GM12878 (cell line): ENCODE measurements around the gene OPN1LW. TPM values are rescaled to one million over a fixed set of nuclear protein-coding genes. Genes with fewer than 3 reads are reported as not detected.

Experiments
- ATAC-seq: fragments of 200-7000 bp; cut with Tn5 transposase; 3 replicates; pipeline ENCODE4 v1.9.1; 2020; ENCODE audit warnings: mild to moderate bottlenecking, moderate library complexity
- BruUV-seq: library from RNA; stranded (reverse); fragments of 400-500 nt; replicated peaks from 2 replicates; lab custom pipeline; 2021; lab: Mats Ljungman, UMichigan
- CTCF ChIA-PET: fragments of 300-600 bp; sonication (Branson Sonifier 250); formaldehyde crosslinking; extraction: SDS; loops from one replicate; lab custom pipeline; 2021; ENCODE audit warnings: inconsistent platforms; lab: Yijun Ruan, JAX
- POLR2A ChIA-PET: fragments of 350-600 bp; formaldehyde crosslinking; extraction: SDS; loops from one replicate; lab custom pipeline; 2021; ENCODE audit warnings: inconsistent platforms; lab: Charles Lee
- RAD21 ChIA-PET: fragments of 300-600 bp; sonication (Branson Sonifier 250); formaldehyde crosslinking; loops from one replicate; lab custom pipeline; 2023; ENCODE audit warnings: antibody characterized with exemption; ENCODE audit not compliant: unreplicated experiment; lab: Charles Lee
- SMC1A ChIA-PET: fragments of 300-600 bp; sonication (Branson Sonifier 250); formaldehyde crosslinking; loops from one replicate; lab custom pipeline; 2023; ENCODE audit not compliant: unreplicated experiment, uncharacterized antibody; lab: Charles Lee
- DNase-seq: peaks from one replicate; pipeline ENCODE4 v3.0.0-alpha.2; 2011; ENCODE audit warnings: low read depth, low spot score
- FAIRE-seq: peaks from 3 replicates; lab custom pipeline; 2011; peaks lifted over from hg19 to GRCh38; lab: Jason Lieb, UNC
- H2AFZ ChIP-seq: 2 replicates; pipeline ENCODE4 v1.6.0; 2011; ENCODE audit warnings: low read depth, low read length, control low read depth; ENCODE audit not compliant: control insufficient read depth
- H3K27ac ChIP-seq: 2 replicates; pipeline ENCODE4 v1.5.1; 2011; ENCODE audit warnings: control low read depth; ENCODE audit not compliant: control insufficient read depth, insufficient read depth
- H3K27me3 ChIP-seq, 2 experiments: replicated peaks in 1 of 2; 2 replicates each; pipeline versions ENCODE4 v1.6.0 to v1.6.1; 2011; ENCODE audit warnings: low read length in 1 of 2; ENCODE audit not compliant: control insufficient read depth in 2 of 2, insufficient read depth in 2 of 2
- H3K36me3 ChIP-seq, 2 experiments: 2 replicates each; pipeline ENCODE4 v1.5.1; 2011; ENCODE audit warnings: low read length in 1 of 2; ENCODE audit not compliant: control insufficient read depth in 2 of 2, insufficient read depth in 2 of 2
- H3K4me1 ChIP-seq: 2 replicates; pipeline ENCODE4 v1.6.1; 2011; ENCODE audit warnings: mild to moderate bottlenecking, low read length, moderate library complexity, mixed read lengths; ENCODE audit not compliant: control insufficient read depth, insufficient read depth
- H3K4me2 ChIP-seq: 2 replicates; pipeline ENCODE4 v1.6.0; 2011; ENCODE audit warnings: control low read depth; ENCODE audit not compliant: control insufficient read depth, insufficient read depth
- H3K4me3 ChIP-seq: fragments of 200-600 bp; sonication (generic); 2 replicates; pipeline ENCODE4 v1.5.1; 2016
- H3K79me2 ChIP-seq: 2 replicates; pipeline ENCODE4 v1.6.0; 2011; ENCODE audit warnings: low read length; ENCODE audit not compliant: control insufficient read depth, insufficient read depth
- H3K9ac ChIP-seq: 2 replicates; pipeline ENCODE4 v1.8.0; 2011; ENCODE audit warnings: low read length, control low read depth, mixed read lengths; ENCODE audit not compliant: control insufficient read depth, insufficient read depth
- H3K9me3 ChIP-seq: replicated peaks from 3 replicates; pipeline ENCODE4 v1.5.1; 2011; ENCODE audit warnings: mild to moderate bottlenecking, low read length; ENCODE audit not compliant: control insufficient read depth, insufficient read depth
- H4K20me1 ChIP-seq: 2 replicates; pipeline ENCODE4 v1.6.0; 2011; ENCODE audit not compliant: control insufficient read depth, insufficient read depth
- BMI1 ChIP-seq: fragments of 450-650 bp; IDR thresholded peaks from 2 replicates; pipeline ENCODE4 v1.6.1; 2016; ENCODE audit warnings: mild to moderate bottlenecking, moderate library complexity, borderline replicate concordance
- BRCA1 ChIP-seq: IDR thresholded peaks from 2 replicates; pipeline ENCODE4 v1.6.1; 2011; ENCODE audit warnings: low read depth, low read length, improper control_type of control experiment
- CTCF ChIP-seq, 3 experiments: IDR thresholded peaks in 2 of 3; conservative IDR thresholded peaks in 1 of 3; 2 replicates each; pipeline ENCODE4 v1.5.1; 2011; ENCODE audit warnings: low read depth in 3 of 3, low read length in 3 of 3, mild to moderate bottlenecking in 3 of 3, control low read depth in 2 of 3, moderate library complexity in 2 of 3, inconsistent platforms in 1 of 3, mixed read lengths in 1 of 3; ENCODE audit not compliant: control insufficient read depth in 2 of 3, insufficient read depth in 1 of 3; ENCODE audit errors: extremely low read depth in 1 of 3
- RAD21 ChIP-seq: IDR thresholded peaks from 2 replicates; pipeline ENCODE4 v1.6.1; 2011; ENCODE audit warnings: mild to moderate bottlenecking, low read depth, low read length, moderate library complexity; ENCODE audit not compliant: insufficient read depth
- RB1 ChIP-seq: fragments of 450-650 bp; formaldehyde crosslinking; IDR thresholded peaks from 2 replicates; pipeline ENCODE4 v1.6.1; 2017; ENCODE audit warnings: mild to moderate bottlenecking, borderline replicate concordance
- SMC3 ChIP-seq: IDR thresholded peaks from 2 replicates; pipeline ENCODE4 v1.6.1; 2011; ENCODE audit warnings: low read length, improper control_type of control experiment, borderline replicate concordance
- YY1 ChIP-seq: IDR thresholded peaks from 2 replicates; pipeline ENCODE4 v1.6.1; 2011; ENCODE audit warnings: low read depth, mild to moderate bottlenecking, low read length
- WGBS: methylation state at CpG from one replicate; pipeline ENCODE4 v1.1.6; 2016; ENCODE audit warnings: low lambda C conversion rate; ENCODE audit not compliant: insufficient replicate concordance, insufficient coverage; ENCODE audit errors: missing lambda C conversion rate; 5-methylcytosine and 5-hydroxymethylcytosine counted together
- in situ Hi-C: fragments of 300-500 bp; cut with MboI; formaldehyde crosslinking; loops from 9 replicates; pipeline ENCODE4 v1.14.3; 2018; ENCODE audit warnings: mixed read lengths
- intact Hi-C: fragments of 100-400 bp; cut with micrococcal nuclease; formaldehyde crosslinking; loops from one replicate; pipeline ENCODE4 v1.14.2; 2022; ENCODE audit not compliant: unreplicated experiment
- polyA plus RNA-seq, 11 experiments: library from polyadenylated mRNA; depleted of rRNA in 4 of 11; unstranded in 6 of 11; stranded (reverse) in 5 of 11; fragments of >200 nt; fragmentation: Nextera tagmentation in 4 of 11; fragmentation: Illumina TruSeq in 1 of 11; extraction: Ambion mirVana in 4 of 11; extraction: Trizol in 1 of 11; gene quantifications; 1 replicate in 1 of 11; 2 replicates in 10 of 11; pipeline versions ENCODE4 v1.2.1 to v1.2.3, GENCODE V29; 2011 to 2016; ENCODE audit warnings: inconsistent platforms in 2 of 11, missing spikeins in 2 of 11, low read depth in 1 of 11
- total RNA-seq, 4 experiments: library from RNA; depleted of rRNA in 3 of 4; stranded (reverse); fragments of >200 nt in 3 of 4; fragmentation: Illumina TruSeq in 1 of 4; extraction: Trizol in 1 of 4; gene quantifications; 2 replicates each; pipeline versions ENCODE4 v1.2.1 to v1.2.3, GENCODE V29; 2013 to 2021

The OPN1LW gene
- total and polyA plus RNA-seq, 10 of the 15 experiments (the other 5 are each of a cell fraction or from before 2014, with no cell fraction given), result not detected

GRCh38 chrX:154136627-154137161 lies 7.3 kb upstream of the OPN1LW start:
- H3K27ac ChIP-seq, result no peak overlapping the region
- peak; percentile 85 for ATAC-seq
- peak; percentile 53 for TF ChIP-seq RAD21
- TF ChIP-seq BRCA1, result no peak
- TF ChIP-seq BMI1, result no peak
- peak; percentile 56; the same call in 1 of the 2 replicates for TF ChIP-seq SMC3
- TF ChIP-seq RB1, result 0 out of 2 replicates have a peak, but pooled peaks have one; percentile 51
- TF ChIP-seq YY1, result 0 out of 2 replicates have a peak, but pooled peaks have one; percentile 20
- TF ChIP-seq CTCF (IDR thresholded peaks at IDR 0.05 in 2 of 3, conservative IDR thresholded peaks at IDR 0.05 in 1 of 3; ENCODE audit: control insufficient read depth in 2 of 3, extremely low read depth in 1 of 3, insufficient read depth in 1 of 3, low read depth in 3 of 3, low read length in 3 of 3), result peak; percentile 63 to 70 (median 67)
- intact Hi-C loops, result no loop called here
- ChIA-PET SMC1A (no interaction called here), CTCF (interaction anchor here (0.6 to 4.4 kb wide), 2 partner anchors 26 to 172 kb away, joined by 3 to 17 read pairs; no protein-coding TSS in a partner anchor), RAD21 (interaction anchor here (1.5 kb wide), 1 partner anchor 172 kb away, joined by 4 read pairs; no protein-coding TSS in a partner anchor), POLR2A (no interaction called here)
- no TSS peak for BruUV-seq
- no peaks in the 10 kb centered on the region for H3K36me3 ChIP-seq
- H3K4me2 ChIP-seq, result 0 out of 2 replicates have a peak overlapping the region, but pooled peaks have one; percentile 33
- H3K4me3 ChIP-seq, result no peak overlapping the region
- no peaks in the 10 kb centered on the region; the same call in 2 of the 3 replicates for H3K9me3 ChIP-seq
- 20% methylated on average over 40 of the region's 44 CpGs for WGBS
- no peaks in the 10 kb centered on the region; a peak in 1 of 4 replicates for H3K27me3 ChIP-seq
- in situ Hi-C loops, result loop anchor here (25.0 kb wide), 3 partner anchors 176 to 1276 kb away; partner anchors contain the start of genes G6PD and IKBKG
- H3K4me1 ChIP-seq, result no peaks in the 10 kb centered on the region
- H2AFZ ChIP-seq, result peak overlapping the region; percentile 47
- no peak for DNase-seq
- H3K9ac ChIP-seq, result no peak overlapping the region
- no peaks in the 10 kb centered on the region for H4K20me1 ChIP-seq
- FAIRE-seq, result no peak
- no peaks in the 10 kb centered on the region for H3K79me2 ChIP-seq
